ENCODE measurements around the gene ARFGEF2.
"Not testable (repeated sequence)": the region's sequence is repeated elsewhere in the genome, so short reads cannot be mapped to it uniquely, and the experiment has no call there.

The ARFGEF2 gene

DNA sequence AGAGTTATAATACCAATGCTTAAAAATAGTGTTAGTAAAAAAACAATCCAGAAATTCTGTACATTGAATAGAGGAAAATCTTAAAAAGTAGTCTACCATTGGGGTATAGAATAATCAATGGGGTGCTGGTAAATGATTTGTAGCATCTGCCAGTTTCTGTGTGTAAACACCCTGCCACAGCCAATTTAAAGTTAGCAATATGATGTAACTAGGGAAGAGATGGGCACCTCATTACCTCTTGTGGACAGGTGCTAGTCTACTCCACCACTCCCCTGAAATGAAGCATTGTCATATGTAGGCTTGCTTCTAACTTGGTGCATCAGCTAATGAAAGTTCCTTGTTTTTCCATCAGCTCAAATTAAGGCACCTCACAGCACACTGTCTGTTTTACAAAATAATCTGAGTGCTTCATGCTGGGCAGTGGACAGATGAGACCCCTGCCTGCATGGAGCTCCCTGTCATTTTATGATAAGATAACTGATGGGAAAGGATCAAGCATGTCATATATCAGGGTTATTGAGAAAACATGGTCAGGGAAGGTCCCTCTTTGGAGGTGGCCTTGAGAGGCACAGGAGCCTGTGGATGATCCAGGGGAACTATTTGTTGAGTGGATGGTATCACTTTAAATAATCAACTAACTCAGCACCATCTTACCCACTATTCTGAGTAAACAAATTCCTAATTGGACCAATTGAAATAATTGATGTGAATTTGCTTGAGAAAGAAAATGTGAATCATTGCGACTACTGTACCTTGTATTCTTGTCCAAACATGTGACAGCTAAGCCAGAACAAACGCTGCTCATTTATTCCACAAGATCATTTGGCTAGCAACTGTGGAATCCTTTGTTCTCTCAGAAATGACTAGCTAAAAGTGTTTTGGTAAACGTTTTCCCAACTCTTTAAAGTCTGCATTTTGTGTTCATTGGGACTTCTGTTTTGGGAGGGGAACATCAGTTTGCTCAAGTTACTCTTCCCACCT, 78.7 kb downstream of the ARFGEF2 start:
- no peak for DNase-seq (ENCODE audit: low read depth)

DNA sequence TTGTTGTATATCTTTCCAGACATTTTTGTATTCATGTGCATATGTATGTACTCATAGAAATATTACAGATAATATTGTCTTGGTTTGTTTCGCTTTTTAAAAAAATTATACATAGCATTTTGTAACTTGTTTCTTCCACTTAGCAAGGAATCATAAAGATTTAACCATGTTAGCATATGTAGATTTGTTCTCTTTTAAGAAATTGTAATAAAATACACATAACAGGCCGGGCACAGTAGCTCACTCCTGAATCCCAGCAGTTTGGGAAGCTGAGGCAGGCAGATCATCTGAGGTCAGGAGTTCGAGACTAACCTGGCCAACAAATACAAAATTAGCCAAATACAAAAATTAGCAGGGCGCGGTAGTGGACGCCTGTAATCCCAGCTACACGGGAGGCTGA, 80.2 kb downstream of the ARFGEF2 start:
- DNase-seq (ENCODE audit: low read depth): no peak

DNA sequence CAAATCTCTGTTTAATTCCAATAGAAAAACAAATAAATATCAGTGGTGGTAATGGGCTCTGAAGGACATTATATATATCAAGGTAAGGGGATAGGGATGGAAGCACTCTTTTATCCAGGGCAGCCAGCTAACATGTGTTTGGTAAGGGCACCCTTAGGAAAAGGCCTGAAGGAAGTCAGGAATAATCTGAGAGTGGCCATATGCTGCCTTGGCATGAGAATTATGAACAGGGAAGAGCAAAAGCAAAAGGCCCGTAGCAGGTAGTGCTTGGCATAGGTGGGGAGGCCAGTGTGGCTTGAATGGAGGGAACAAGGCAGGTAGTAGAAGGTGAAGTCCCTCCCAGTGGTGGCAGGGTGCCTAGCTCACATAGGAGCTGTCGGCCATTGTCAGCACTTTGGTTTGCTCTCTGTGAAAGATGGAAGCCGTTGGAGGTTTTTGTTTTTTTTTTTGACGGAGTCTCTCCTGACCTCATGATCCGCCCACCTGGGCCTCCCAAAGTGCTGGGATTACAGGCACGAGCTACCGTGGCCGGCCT, 85.0 kb downstream of the ARFGEF2 start:
- DNase-seq (ENCODE audit: low read depth): no peak

GRCh38 chr20:49009899-49010631, 88.6 kb downstream of the ARFGEF2 start:
- no peak for DNase-seq (ENCODE audit: low read depth)

GRCh38 chr20:49024220-49024619, 102.7 kb downstream of the ARFGEF2 start:
- no peak for DNase-seq (ENCODE audit: low read depth)

DNA sequence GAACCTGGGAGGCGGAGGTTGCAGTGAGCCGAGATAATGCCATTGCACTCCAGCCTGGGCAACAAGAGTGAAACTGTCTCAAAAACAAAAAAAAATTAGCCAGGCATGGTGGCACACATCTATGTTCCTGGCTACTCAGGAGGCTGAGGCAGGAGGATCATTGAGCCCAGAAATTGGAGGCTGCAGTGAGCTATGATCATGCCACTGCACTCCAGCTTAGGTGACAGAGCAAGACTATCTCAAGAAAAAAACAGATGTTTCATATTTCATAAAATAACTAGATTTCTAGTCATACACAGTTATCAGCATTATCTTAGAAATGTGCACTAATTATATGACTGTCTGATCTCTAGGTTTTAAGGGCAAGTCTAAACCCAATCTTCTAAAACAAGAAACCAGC, 106.7 kb downstream of the ARFGEF2 start:
- DNase-seq (ENCODE audit: low read depth): not testable (repeated sequence)

DNA sequence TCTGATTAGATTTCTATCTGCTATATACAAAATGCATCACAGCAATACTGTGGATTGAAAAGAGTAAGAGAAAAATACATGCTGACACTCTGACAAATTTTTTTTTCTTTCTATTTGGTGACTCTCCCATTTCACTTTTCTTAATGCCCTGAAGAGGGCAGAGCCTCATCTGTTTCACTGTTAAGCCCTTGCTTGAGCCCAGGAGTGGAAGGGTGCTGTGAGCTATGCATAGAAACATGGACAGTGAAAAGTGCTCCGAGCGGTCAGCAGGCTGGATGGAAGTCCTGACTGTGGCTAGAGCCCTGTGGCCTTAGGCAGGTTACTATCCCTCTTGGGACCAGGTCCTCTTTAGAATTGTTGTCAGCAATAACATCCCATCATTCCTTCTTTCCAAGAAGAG, 107.2 kb downstream of the ARFGEF2 start:
- DNase-seq (ENCODE audit: low read depth): no peak

DNA sequence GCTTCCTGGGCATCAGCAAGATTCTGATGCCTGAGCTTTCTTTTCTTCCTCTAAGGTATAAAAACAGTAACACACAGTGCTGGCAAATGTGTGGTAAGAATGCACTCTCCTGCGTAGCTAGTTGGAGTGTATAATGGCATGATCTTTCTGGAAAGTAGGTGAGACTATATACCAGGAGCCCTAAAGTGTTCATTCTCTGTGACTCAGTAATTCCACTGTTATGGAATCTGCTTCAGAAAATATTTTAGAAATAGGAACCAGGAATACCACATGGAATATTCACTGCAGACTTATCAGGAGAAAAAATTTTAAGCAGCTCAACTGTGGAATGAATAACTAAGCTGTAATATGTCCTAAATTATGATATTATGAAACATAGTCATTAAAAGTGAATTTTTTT, 107.7 kb downstream of the ARFGEF2 start:
- DNase-seq (ENCODE audit: low read depth): no peak

DNA sequence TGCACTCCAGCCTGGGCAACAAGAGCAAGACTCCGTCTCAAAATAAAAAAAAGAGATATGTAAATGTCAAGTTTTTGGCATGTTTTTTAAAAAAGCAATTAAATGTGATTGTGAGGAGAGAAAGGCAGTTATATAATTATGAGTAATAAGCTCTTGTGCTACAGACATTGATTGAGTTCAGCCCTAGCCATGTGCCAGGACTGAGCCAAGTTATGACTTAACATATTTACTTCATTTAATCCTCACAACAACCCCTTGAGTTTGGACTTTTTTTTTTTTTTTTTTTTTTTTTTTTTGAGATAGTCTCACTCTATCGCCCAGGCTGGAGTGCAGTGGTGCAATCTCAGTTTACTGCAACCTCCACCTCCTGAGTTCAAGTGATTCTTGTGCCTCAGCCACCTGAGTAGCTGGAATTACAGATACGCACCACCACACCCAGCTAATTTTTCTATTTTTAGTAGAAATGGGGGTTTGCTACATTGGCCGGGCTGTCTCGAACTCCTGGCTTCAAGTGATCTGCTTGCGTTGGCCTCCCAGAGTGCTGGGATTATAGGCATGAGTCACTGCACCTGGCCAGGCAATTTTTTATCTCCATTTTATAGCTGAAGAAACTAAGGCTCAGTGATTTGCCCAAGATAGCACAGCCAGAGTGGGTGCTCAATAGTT, 109.6 kb downstream of the ARFGEF2 start:
- DNase-seq (ENCODE audit: low read depth): no peak

- DNase-seq (ENCODE audit: low read depth): no peak
Observed at GRCh38 chr20:49032455-49032854, 110.9 kb downstream of the ARFGEF2 start.

DNA sequence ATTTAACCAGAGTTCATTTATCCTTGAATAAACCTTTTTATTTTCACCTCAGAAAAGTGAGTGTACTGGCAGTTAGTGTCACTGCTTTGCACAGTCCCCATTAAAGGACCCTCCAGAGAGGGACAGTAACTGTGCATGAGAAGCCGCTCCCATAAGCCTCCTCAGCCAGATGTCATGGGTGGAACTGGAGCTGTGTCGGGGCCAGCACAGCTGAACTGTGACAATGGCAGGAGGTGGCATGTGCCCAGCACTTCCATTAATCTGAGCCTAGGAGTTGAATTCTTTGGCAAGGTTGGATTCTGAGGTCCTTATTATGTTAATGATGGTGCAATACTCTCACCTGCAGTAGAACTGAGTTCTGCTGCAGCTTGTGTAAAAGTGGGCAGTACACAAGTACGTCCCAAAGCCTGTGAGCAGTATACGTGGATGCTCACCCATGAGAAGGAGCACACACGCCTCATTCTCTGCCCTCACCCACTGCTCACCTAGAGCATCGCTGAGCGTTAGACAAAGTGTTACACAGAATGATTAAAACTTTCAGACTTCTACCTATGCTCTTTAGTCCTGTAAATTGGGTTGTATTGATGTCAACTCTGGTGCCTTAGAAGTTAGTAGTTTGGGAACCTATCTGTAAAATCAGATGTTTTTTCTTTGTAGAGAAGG, 112.7 kb downstream of the ARFGEF2 start:
- no peak for DNase-seq (ENCODE audit: low read depth)

GRCh38 chr20:49037962-49038387, 116.5 kb downstream of the ARFGEF2 start:
- DNase-seq (ENCODE audit: low read depth): no peak

DNA sequence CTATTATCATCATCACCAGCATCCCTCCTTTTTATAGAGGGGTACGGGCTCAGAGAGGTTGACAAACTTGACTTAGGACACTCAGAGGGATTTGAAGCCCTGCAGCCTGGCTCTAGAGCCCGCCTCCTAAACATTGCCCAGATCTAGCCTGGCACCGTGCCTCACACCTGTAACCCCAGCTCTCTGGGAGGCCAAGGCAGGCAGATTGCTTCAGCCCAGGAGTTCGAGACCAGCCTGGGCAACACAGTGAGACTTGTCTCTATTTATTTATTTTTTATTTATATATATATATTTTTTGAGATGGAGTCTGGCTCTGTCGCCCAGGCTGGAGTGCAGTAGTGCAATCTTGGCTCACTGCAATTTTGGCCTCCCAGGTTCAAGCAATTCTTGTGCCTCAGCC, 118.3 kb downstream of the ARFGEF2 start:
- no peak for DNase-seq (ENCODE audit: low read depth)

GRCh38 chr20:49043000-49043399, 121.5 kb downstream of the ARFGEF2 start:
- no peak for DNase-seq (ENCODE audit: low read depth)

DNA sequence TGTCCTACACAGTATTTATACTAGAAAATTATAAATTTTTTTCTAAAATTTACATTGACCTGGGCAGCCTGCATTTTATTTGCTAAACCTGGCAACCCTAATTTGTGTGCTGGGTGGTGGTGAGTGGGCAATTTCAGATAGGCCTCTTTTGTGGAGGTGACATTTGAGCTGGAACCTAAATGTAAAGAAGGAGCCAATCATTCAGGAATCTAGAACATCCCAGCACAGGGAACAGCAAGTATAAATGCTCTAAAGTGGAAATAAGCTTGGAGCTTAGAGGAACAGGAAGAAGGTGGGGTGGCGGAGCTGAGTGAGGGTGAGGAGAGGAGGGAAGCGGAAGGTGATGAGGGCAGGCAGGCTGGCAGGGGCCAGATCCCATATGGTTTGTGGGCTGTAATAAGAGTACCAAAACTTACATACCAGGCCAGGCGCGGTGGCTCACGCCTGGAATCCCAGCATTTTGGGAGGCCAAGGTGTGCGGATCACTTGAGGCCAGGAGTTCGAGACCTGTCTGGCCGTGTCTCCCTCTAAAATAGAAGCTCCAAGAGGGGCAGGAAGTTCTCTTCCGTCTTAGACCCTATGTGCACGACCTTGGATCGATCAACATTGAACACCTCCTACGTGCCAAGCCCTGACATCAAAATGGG, 124.1 kb downstream of the ARFGEF2 start:
- DNase-seq (ENCODE audit: low read depth): no peak

GRCh38 chr20:49046087-49046900, 124.8 kb downstream of the ARFGEF2 start, which contains the start of gene CSE1L:
Gene CSE1L, plus strand, starts transcription at chr20:49046312. Its CDS starts 12,152 bp downstream, at chr20:49058464.
- peak; percentile 90 for DNase-seq (ENCODE audit: low read depth)

- DNase-seq (ENCODE audit: low read depth): no peak
Observed at GRCh38 chr20:49052334-49052733, 130.8 kb downstream of the ARFGEF2 start.

DNA sequence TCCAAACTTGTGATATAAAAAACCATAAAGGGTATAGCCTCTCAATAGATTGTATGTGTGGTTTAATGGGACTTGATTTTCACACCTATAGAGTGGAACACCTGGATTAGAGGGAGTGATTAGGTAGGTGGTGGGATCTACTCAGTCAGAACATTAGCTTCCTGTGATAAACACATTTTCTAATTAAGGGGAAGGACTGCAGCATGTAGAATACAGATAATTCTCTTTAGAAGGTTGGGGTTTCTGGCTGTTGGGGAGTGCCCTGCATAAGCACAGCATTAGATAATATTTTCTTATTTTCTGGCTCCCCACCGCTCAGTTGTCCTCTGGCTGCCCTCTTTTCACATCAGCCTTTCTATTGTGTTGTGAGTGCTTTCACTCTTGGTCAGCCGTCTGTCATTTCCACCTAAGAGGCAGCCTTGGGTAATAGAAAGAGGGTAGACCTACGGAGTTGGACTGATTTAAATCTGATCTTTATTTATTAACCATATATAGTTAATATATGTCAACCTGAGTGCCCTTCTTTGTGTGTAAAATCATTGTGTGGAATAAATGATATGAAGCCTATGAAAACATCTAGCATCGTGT, 132.6 kb downstream of the ARFGEF2 start:
- no peak for DNase-seq (ENCODE audit: low read depth)

GRCh38 chr20:49063279-49063678, 141.8 kb downstream of the ARFGEF2 start:
- DNase-seq (ENCODE audit: low read depth): no peak

GRCh38 chr20:49074521-49074920, 153.0 kb downstream of the ARFGEF2 start:
- DNase-seq (ENCODE audit: low read depth): no peak

Data from activated T-helper 9 cell treated with anti-CD3 and anti-CD28 coated beads, Interleukin-2, amount 50 U/mL, for 16 hours (primary cell).